GM21737 (cell line): ENCODE data around the gene ZC3H12A.

ENCODE experiments used
- ATAC-seq: cut with Tn5 transposase; IDR thresholded peaks from one replicate; pipeline ENCODE4 v1.9.1; 2021; ENCODE audit warnings: mild to moderate bottlenecking, moderate library complexity; ENCODE audit not compliant: unreplicated experiment

ZC3H12A gene

DNA sequence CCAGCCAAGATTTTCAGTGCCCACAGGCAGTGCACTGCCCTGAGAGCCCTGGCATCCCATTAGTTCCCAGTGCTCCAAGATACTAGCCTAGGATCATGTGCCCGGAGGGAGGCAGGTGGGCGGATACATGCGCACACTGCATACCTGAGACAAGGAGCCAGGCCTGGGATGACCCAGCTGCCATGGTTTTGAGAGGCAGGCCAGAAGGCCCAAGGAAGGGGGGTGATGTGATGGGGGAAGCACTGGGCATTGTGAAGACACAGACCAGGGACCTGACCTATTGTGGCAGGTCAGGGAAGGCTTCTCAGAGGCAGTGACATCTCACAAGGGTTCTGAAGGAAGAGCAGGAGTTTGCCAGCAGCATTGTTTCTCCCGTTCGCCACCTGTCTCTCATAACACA, 3.6 kb downstream of the ZC3H12A start:
- ATAC-seq, result no peak

DNA sequence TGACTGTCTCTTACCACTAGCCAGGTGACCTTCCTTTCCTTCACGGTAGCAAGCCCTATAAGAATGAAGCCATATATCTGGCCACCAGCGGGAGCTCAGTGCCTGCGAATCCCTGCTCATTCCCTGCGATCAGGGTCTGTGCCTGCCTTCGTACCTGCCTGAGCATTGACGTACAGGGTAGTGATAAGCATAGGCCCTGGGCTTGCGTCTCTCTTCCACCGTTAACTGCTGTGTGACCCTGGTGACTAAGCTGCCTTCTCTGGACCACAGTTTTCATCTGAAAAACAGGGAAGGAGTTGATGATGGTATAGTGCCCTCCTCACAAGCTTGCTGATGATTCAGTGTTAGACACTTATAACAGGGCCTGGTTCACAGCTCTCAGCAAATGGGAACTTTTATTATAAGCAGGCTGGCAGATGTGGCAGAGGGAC, 4.1 kb downstream of the ZC3H12A start:
- no peak for ATAC-seq

DNA sequence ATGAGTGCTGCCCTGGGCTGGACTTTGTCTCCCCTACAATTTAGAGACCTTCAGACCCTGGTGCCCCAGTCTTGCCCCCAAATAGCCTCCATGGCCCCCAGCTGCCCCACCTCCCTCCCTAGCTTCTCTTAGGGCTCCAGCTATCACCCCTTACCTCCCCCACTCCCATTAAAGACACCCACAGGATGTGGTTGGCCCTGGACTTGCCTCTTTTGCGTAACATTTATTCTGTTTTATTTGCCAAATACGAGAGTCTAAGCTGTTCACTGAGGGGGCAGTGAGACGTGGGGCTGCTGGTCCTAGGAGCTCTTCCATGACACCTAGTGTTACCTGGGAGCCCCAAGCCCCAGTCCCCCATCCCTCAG, 4.5 kb downstream of the ZC3H12A start:
- no peak for ATAC-seq

DNA sequence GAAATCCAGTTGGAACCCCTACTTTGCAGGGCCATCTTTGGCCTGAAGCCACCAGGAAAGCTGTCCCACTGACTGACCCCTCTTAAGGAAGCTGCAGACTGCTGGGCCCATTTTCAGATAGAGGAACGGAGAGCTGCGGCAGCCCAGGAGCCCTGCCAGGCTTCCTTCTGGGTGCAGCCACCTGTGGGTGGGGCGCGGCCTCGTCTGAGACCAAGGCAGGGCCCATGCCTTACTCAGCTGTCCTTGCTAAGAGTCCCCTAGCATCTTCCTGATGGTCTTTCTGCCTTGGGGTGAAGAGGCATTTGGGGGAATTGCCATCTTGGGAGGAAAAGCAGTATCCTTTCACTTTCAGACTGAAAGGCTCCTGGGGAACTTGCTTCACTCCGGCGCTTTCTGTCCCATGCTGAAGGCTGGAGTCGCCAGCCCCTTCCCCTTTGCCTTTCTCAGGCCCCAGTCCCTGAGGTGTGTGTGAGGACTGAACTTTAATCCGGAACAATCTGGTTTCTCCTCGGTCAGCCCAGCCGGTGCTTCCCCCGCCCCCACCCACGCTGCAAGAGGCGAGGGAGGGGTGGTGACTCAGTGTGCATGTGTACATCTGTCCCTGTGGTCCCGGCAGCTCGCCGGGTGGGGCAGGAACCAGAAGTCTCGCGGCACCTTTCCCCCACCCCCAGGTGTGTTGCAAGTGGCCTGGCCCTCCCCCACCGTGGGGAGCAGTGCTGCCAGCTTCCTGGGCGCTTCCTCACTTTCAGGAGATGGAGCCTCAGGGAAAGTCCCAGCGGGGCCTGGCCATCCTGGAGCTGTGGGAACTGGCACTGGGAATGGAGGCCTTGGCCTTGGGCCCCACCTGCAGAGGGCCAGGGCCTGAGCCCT, 5.1 kb downstream of the ZC3H12A start:
- ATAC-seq, result peak; percentile 28

DNA sequence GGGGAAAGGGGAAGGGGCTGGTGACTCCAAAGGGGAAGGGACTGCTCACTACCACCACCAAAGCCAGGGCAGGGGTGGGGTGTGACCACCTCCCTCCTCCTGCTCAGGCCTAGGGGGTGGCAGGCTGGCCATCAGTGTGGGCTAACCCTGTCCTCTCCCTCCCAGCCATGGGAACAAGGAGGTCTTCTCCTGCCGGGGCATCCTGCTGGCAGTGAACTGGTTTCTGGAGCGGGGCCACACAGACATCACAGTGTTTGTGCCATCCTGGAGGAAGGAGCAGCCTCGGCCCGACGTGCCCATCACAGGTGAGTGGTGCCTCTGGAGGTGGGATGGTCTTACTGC, 5.7 kb downstream of the ZC3H12A start:
- ATAC-seq, result no peak

DNA sequence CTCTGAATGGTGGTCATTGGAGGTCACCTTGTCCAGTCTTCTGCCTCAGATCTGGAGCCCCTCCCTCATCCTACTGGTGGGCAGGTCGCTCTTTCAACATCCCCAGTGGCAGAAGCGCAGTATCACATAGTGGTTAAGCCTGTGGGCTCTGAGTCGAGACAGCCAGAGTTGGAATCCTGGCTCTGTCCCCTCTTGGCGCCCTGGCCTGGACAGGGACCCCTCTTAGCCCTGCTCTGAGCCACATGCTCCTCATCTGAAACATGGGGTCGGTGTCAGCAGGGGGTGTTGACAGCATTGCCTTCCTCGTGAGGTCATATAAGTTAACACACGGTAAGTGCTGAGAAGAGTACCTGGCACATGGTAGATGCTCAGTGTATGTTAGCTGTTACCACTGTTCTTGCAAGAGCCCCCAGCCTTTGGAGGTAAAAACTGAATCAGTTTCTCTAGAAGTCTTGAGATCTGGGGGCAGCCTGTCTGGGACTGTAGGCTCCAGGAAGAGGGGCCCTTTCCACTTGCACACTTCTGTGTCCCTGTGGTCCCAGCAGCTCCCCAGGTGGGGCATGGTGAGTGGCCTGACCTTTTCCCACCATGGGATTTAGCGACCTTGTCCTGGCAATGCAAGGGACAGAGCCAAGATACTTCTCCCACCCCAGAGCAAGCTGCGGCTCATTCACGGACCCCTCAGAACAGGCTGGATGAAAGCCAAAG, 6.4 kb downstream of the ZC3H12A start:
- ATAC-seq, result no peak

DNA sequence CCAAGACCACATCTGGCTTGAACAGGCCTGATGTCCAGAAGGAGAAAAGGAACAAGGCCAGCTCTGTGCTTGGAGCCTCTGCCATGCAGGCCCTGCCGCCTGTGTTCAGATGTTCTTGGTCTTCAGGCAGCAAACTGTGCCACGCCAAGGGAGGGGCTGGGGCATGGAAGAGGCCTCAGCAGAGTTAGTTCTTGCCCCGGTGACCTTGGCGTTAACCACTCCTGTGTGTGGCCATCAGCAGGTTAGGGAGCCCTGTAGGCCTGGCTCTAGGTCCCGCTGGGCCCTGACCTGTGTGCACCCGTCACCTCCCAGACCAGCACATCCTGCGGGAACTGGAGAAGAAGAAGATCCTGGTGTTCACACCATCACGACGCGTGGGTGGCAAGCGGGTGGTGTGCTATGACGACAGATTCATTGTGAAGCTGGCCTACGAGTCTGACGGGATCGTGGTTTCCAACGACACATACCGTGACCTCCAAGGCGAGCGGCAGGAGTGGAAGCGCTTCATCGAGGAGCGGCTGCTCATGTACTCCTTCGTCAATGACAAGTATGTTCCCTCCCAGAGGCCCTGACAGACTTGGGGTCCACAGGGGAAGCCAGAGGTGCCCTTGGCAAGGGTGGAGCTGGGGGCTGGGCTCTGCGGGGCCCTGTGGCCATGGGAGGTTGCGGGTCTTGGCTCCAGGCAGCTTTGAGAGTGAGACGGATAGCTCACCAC, 7.1 kb downstream of the ZC3H12A start:
- ATAC-seq, result no peak

DNA sequence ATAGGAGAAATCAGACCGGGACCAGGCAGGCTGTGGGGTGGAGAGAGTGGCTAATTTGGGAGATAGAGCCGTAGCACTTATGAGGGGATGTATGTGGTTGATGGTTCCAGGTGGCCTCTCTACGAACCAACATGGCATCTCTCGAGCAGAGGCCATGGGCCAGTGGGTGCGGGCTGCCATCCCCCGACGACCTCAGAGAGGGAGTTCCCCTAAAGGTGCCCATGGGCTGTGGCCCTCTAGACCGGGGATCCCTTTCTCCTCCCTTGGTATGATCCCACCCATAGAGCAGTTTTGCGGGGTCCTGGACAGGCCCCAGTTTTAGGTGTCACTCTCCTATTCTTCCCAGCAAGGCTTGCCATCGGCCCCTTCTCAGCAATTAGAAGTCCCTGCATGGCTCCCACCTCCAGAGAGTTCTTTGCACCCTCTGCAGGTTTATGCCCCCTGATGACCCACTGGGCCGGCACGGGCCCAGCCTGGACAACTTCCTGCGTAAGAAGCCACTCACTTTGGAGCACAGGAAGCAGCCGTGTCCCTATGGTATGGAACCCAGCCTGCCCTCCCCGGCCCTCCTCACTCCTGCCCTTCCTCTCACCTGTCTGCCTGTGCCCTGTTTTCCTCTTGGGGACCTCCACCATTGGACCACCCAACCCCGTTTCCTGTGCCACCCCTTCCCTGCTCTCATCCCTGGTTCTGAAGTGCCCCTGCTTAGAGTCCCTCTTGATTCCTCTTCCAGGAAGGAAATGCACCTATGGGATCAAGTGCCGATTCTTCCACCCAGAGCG, 7.8 kb downstream of the ZC3H12A start:
- ATAC-seq, result no peak

DNA sequence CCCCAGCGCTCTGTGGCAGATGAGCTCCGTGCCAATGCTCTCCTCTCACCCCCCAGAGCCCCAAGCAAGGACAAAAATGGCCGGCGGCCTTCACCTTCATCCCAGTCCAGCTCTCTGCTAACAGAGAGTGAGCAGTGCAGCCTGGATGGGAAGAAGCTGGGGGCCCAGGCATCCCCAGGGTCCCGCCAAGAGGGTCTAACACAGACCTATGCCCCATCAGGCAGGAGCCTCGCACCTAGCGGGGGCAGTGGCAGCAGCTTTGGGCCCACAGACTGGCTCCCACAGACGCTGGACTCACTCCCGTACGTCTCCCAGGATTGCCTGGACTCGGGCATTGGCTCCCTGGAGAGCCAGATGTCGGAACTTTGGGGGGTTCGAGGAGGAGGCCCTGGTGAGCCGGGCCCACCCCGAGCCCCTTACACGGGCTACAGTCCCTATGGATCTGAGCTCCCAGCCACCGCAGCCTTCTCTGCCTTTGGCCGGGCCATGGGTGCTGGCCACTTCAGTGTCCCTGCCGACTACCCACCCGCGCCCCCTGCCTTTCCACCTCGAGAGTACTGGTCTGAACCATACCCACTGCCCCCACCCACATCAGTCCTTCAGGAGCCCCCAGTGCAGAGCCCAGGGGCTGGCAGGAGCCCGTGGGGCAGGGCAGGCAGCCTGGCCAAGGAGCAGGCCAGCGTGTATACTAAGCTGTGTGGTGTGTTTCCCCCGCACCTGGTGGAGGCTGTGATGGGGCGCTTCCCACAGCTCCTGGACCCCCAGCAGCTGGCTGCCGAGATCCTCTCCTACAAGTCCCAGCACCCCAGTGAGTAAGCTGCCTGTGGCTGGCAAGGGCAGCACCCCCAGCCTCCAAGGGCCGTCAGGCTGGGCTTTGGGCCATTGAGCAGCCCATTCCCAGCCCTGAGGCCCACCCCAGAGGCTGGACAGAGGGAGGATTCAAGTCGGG, 8.7 kb downstream of the ZC3H12A start:
- no peak for ATAC-seq

DNA sequence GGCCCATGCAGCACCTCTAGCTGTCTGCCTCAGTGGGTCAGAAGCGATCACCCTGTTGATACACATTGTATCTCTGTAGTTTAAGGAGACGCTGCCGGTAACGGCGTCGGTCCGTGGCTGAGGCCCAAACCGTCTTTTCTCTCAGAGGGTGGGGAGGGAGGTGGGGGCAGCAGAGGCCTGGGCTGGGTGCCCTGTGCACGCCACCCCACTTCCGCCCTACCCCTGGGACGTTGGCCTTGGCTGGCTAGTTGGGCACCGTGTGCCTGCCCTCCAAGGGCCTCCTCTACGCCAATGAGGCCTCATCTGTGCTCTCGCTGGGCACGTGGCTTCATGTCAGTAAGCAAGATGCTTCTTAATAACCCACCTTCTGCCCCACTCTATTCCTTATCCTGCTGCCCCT, 9.4 kb downstream of the ZC3H12A start:
- ATAC-seq, result no peak

DNA sequence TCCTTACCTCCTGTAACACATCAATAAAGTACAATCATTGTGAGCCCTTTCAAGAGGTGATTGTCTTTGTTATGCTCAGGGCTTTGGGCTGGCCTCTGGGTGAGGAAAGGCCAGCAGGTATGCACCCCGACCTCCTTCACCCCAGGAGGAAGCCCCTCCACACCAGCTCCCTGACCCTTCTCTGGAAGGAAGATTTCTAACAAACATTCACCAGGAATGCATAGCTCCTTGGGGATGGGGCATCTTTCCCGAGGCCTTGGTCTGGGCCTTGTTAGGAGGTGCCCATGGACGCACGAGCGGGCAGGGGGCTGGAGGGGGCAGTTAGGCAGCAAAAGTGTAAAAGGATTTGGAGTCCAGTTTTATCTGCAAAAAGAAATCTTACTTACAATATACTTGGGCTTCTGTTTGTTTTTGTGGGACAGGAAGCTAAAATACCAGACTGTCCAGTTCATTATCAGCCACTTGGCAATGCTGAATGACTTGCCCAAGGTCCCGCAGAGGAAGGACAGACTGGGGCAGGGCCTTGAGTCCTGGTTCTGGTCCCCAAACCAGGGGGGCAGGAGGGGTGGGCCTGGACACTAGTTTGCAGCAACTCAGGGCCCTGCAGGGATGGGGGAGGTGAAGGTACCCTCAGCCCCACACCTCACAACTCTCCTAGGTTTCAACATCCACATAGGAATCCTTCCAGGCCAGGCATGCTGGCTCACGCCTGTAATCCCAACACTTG, 10.1 kb downstream of the ZC3H12A start:
- no peak for ATAC-seq

DNA sequence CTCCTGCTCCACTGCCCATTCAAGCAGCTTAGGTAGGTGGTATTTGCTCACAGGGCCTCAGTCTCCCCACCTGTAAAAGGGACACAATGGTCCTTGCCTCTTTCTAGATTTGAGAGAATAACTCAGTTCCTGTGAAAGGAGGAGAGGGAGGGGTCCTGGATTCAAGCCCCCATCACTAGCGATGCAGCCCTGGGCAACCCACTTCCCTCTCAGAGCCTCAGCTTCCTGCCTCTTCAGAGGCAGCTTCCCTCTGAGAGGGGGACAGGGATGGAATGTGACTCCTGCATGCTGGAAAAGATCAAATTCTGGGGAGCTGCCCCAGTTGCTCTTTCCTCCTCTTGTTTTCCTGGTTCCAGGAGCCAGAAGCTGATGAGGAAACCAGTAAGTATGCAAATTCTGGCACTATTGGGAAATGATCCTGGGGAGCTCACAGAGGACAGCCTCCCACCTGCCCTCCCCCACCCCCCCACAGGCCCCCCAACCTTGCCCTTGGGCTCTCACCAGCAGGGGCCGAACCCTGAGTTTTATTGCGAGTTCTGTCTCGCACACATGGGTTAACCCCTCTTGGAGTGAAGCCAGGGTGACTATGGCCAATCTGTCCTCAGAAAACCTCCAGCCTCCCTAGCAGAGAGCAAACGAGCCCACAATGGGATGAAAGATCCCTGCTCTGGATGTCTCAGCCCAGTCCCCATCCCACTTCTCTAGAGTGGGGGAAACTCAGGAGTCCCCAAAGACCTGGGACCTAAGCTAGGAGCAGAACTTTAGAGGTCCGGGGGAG, 11.7 kb downstream of the ZC3H12A start:
- ATAC-seq, result no peak

DNA sequence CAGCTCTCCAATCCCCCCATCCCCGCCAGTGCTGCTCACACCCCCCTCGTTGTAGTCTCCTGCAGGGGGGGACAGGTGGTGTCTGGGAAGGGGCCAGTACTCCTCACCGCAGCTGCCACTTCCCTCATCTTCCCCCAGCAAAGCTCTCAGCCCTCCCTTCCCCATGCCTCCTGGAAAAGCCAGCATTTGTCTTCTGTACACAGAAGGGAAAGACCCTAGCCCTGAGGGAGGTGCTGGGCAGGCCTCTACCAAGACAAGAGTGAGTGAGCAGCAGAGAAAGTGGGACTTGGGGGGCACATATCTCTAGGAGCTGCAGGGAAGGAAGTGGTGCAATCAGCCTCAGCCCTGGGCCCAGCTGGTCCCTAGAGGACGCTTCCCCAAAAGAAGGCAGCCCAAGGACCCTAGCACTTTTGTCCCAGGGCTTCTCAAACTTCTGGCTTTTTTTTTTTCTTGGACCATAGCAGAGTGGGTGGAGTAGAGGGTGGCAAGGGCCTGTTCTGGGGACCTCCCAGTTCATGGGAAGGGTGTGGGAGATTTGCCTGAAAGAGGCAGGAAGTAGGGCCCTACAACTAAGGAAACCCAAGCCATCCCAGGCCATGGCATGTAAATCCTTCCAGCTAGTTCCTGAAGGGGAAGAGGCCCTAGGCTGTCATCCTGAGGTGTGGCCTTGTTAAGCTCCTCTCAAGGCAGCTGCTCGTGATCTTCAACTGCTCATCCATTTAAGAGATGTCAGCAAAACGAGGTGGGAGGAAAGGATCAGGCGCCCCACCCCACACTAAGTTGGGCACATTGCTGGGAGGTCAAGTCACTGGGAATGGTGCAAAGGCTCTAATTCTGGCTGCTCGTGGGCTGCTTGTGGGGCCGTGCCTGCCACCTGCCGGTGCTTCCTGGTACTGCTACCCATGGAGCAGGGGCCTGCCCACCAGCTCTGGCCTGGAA, 12.6 kb downstream of the ZC3H12A start:
- ATAC-seq, result no peak

DNA sequence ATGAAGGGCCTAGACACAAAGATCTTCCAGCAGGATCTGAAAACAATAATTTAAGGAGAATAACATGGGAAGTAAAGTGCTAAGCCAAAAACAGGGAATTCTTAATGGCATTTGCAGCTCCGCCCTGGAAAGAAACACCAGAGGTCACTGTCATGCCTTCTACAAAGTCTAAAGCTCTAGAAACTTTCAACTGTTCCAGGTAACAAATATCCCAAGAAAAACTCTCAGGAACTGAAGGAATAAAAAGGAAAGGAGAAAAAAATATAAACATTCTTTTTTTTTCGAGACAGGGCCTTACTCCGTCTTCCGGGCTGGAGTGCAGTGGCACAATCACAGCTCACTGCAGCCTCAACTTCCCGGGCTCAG, 13.2 kb downstream of the ZC3H12A start:
- no peak for ATAC-seq

DNA sequence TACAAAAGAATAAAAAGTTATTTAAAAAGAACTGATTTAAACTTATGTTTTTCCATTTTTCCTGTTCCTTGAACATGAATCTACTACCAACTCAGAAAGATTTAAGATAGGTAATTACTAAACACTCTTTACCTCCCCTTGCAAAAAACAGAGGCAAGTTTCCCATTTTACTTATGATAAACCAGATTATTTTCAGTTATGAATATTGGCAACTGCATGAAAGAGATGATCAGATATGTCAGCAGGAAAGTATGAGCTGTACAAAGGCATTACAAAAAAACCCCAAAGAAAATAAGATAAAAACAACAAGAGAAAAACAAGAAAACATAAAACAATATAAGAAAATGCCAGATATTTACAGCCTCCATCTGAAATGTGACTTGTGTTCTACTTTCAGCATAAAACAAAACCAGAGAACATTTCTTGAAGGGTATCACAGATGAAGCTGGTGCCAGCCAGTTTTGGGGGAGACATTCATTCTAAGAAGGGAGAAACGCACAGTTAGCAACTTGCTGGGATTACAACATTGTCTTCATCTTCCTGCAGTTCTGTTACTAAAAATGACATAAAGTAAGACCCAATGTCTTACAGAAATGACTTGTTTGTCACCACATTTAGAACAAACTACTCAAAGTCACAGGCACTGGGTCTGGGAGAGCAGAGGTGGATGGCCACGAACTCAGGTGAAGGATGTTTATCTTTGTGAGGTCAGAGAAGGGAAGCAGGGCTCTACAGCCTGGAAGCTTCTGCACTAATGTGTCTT, 19.1 kb downstream of the ZC3H12A start:
- ATAC-seq, result no peak

DNA sequence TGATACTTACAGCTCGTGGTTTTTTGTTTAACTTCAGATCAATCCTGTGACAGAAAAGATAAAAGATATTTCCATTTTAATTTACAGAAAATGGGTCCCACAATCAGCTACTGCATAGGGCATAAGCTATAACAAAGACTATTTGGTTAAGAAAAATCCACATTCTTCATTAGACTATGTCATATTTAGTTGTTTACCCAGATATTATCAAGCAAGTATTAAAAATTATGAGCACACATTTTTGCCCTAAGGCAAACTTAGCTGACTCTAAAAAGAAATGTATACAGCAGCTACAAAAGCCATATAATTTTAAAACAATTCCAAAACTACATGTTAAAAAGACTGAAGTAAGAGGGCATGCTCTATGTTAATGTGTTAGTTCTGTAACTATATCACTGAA, 21.5 kb downstream of the ZC3H12A start:
- no peak for ATAC-seq

DNA sequence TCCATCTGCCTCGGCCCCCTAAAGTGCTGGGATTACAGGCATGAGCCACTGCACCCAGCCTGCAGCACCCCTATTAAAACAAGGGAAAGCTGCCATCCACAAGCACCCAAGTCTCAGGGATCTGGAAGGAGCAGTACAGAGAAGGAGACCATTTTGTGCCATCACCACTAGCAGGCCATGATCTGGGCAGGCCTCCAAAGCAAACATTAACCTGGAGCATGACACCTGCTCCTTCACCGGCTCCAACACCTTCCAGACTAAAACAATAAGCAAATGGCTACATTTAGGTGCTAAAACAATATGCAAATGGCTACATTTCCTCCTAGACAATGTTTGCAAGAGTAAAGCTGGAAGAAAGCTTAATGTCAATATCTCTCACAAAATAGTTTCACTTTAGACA, 23.5 kb downstream of the ZC3H12A start:
- no peak for ATAC-seq
